ENCODE data around the gene FCHSD2. TPM values are rescaled to one million over a fixed set of nuclear protein-coding genes. Genes with fewer than 3 reads are reported as not detected.

Gene FCHSD2
- total RNA-seq, 3 donors from 2014 or later (not counting 1 experiment from before 2014, with no cell fraction given): 39.4 to 59.1 (median 42.1) TPM

DNA sequence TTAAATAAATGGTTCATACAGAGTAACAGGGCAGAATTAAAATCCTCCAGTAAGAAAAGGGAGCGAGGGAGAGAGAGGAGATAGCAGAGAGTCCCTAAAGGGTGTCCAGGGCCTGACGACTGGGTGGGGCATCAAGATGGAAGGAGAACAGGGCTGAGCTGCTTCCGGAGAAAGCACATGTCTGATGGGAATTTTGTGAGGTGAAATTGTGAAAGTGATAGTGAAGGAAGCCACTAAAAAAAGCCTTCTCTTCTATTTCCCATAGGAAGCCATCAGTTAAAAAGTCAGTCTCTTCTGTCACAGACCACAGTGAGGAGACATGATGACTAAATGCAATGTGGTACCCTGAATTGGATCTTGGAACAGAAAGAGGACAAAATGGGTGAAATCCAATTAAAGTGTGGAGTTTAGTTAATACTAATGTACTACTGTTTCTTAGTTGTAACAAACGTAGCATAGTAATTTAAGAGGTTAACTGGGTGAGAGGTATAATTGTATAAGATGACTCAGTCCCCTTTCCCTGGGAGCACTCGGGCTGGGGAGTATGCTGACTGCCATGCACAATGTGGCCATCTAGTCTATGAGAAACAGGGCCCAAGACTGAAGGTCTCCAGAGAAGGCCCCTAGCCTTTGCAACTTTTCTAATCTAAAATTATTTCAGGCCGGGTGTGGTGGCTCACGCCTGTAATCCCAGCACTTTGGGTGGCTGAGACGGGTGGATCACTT is 29.5 kb upstream of the FCHSD2 start:
- Histone ChIP-seq H3K36me3 (ENCODE audit: control insufficient read depth, insufficient read depth, low read length) (no peaks in the 10 kb centered on the region), H3K4me3 (ENCODE audit: low read length) (no peak overlapping the region), H3K27me3 (ENCODE audit: control insufficient read depth, insufficient read depth, low read length) (no peaks in the 10 kb centered on the region), H3K27ac (ENCODE audit: low read length) (no peak overlapping the region), H3K4me1 (ENCODE audit: control insufficient read depth, insufficient read depth, low read length) (no peaks in the 10 kb centered on the region), H3K9me3 (ENCODE audit: control insufficient read depth, insufficient read depth, low read length) (no peaks in the 10 kb centered on the region)
- H3K4me3 Mint-ChIP-seq: no peak overlapping the region
- peaks cover 0 to 2% of the 10 kb centered on the region in 2 donors for H3K4me1 Mint-ChIP-seq
- TF ChIP-seq, protein P1, sequence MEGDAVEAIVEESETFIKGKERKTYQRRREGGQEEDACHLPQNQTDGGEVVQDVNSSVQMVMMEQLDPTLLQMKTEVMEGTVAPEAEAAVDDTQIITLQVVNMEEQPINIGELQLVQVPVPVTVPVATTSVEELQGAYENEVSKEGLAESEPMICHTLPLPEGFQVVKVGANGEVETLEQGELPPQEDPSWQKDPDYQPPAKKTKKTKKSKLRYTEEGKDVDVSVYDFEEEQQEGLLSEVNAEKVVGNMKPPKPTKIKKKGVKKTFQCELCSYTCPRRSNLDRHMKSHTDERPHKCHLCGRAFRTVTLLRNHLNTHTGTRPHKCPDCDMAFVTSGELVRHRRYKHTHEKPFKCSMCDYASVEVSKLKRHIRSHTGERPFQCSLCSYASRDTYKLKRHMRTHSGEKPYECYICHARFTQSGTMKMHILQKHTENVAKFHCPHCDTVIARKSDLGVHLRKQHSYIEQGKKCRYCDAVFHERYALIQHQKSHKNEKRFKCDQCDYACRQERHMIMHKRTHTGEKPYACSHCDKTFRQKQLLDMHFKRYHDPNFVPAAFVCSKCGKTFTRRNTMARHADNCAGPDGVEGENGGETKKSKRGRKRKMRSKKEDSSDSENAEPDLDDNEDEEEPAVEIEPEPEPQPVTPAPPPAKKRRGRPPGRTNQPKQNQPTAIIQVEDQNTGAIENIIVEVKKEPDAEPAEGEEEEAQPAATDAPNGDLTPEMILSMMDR (IDR thresholded peaks at IDR 0.05): no peak
- H3K27me3 Mint-ChIP-seq (ENCODE audit: low read depth in 2 of 2): no peaks in the 10 kb centered on the region
- no peaks in the 10 kb centered on the region for H3K36me3 Mint-ChIP-seq
- ATAC-seq (no peak), DNase-seq (no peak)
- 88% methylated on average over 8 of the region's 8 CpGs for WGBS (ENCODE audit: insufficient coverage)
- intact Hi-C loops (cut with micrococcal nuclease): no loop called here
- no peaks in the 10 kb centered on the region for H3K9me3 Mint-ChIP-seq
- peak overlapping the region in 1 of 2 donors; percentile 4 for H3K27ac Mint-ChIP-seq

DNA sequence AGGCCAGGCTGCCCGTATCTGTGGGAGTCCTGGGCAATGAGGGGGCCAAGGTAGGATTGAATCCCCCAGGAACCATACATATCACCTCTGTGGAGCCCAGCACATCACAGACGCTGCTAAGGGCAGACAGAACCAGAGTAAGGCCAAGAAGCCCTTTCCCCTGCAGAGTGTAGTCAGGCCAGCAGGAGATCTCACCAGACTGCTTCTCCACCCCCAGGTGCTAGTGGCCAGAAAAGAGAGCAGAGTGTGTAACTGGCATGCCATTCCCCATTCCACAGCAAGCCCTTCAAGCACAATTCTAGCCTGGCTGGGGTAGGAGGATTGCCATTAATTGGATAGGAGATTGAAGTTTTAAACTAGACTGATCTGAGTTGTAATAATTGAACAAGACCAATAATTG is 28.0 kb upstream of the FCHSD2 start:
- ATAC-seq (no peak), DNase-seq (no peak)
- no peaks in the 10 kb centered on the region for H3K36me3 Mint-ChIP-seq
- H3K4me3 Mint-ChIP-seq: no peak overlapping the region
- Histone ChIP-seq H3K4me1 (ENCODE audit: control insufficient read depth, insufficient read depth, low read length) (no peaks in the 10 kb centered on the region), H3K27ac (ENCODE audit: low read length) (no peak overlapping the region), H3K9me3 (ENCODE audit: control insufficient read depth, insufficient read depth, low read length) (no peaks in the 10 kb centered on the region), H3K4me3 (ENCODE audit: low read length) (no peak overlapping the region), H3K36me3 (ENCODE audit: control insufficient read depth, insufficient read depth, low read length) (no peaks in the 10 kb centered on the region), H3K27me3 (ENCODE audit: control insufficient read depth, insufficient read depth, low read length) (no peaks in the 10 kb centered on the region)
- TF ChIP-seq, protein P1 (IDR thresholded peaks at IDR 0.05): no peak
- H3K27me3 Mint-ChIP-seq (ENCODE audit: low read depth in 2 of 2): no peaks in the 10 kb centered on the region
- 95% methylated on average over 2 of the region's 2 CpGs for WGBS (ENCODE audit: insufficient coverage)
- intact Hi-C loops (cut with micrococcal nuclease): no loop called here
- H3K4me1 Mint-ChIP-seq: no peaks in the 10 kb centered on the region
- H3K27ac Mint-ChIP-seq: no peak overlapping the region
- no peaks in the 10 kb centered on the region for H3K9me3 Mint-ChIP-seq

DNA sequence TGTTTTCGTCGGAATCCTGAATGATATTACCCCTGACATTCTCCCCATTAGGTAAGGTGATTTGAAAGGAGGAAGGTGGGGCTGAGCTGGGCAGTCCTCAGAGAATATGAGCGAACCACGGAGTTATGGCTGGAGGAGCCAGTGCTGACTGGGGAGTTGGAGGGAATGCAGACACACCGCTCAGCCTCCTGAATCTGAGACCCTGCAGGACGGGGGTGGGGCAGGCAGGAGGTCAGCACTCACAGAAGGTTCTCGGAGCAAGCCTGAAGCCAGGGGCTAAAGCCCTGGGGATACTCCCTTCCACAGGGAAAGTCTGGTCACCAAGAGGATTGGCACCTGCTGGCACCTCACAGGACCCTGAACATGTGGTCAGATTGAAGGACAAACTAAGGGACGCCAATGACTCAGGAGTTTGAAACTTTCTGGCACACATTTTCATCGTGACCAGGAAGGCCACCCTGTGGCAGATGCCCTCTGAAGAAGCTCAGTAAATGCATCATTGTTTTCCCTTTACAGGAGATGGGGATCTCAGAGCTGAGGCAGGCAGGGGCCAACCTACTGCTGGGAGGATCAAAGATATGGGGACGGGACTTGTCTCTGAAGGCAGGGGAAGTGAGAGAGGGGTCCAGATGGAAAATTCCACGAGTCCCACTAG is 26.9 kb upstream of the FCHSD2 start:
- Mint-ChIP-seq H3K27ac (no peak overlapping the region), H3K4me1 (no peaks in the 10 kb centered on the region), H3K27me3 (ENCODE audit: low read depth in 2 of 2) (no peaks in the 10 kb centered on the region), H3K9me3 (no peaks in the 10 kb centered on the region), H3K36me3 (no peaks in the 10 kb centered on the region), H3K4me3 (no peak overlapping the region)
- H3K9me3 ChIP-seq (ENCODE audit: control insufficient read depth, insufficient read depth, low read length): no peaks in the 10 kb centered on the region
- no peaks in the 10 kb centered on the region for H3K27me3 ChIP-seq (ENCODE audit: control insufficient read depth, insufficient read depth, low read length)
- H3K27ac ChIP-seq (ENCODE audit: low read length): no peak overlapping the region
- intact Hi-C loops (cut with micrococcal nuclease): no loop called here
- no peaks in the 10 kb centered on the region for H3K4me1 ChIP-seq (ENCODE audit: control insufficient read depth, insufficient read depth, low read length)
- TF ChIP-seq, protein P1 (IDR thresholded peaks at IDR 0.05): no peak
- 89% methylated on average over 9 of the region's 11 CpGs for WGBS (ENCODE audit: insufficient coverage)
- no peaks in the 10 kb centered on the region for H3K36me3 ChIP-seq (ENCODE audit: control insufficient read depth, insufficient read depth, low read length)
- ATAC-seq (no peak), DNase-seq (no peak)
- H3K4me3 ChIP-seq (ENCODE audit: low read length): no peak overlapping the region
